D341Med (cell line): Measurements from ENCODE around the gene TESK1.
A peak's percentile ranks its signal among the peaks of the same experiment; 100 is the strongest.
"Not testable (repeated sequence)": the region's sequence is repeated elsewhere in the genome, so short reads cannot be mapped to it uniquely, and the experiment has no call there.

Experiments used
- DNase-seq: peaks from one replicate; pipeline ENCODE4 v3.0.0; 2012; ENCODE audit warnings: low spot score

The TESK1 gene

GRCh38 chr9:35579659-35580227, 25.3 kb upstream of the TESK1 start:
- not testable (repeated sequence) for DNase-seq

- not testable (repeated sequence) for DNase-seq
Measured at GRCh38 chr9:35583521-35583920, 21.5 kb upstream of the TESK1 start.

GRCh38 chr9:35584681-35585080, 20.4 kb upstream of the TESK1 start:
- not testable (repeated sequence) for DNase-seq

GRCh38 chr9:35588506-35588905, 16.6 kb upstream of the TESK1 start:
- not testable (repeated sequence) for DNase-seq

- no peak for DNase-seq
Measured at GRCh38 chr9:35593581-35593980, 11.5 kb upstream of the TESK1 start.

- DNase-seq: no peak
Measured at GRCh38 chr9:35594471-35594870, 10.6 kb upstream of the TESK1 start.

DNA sequence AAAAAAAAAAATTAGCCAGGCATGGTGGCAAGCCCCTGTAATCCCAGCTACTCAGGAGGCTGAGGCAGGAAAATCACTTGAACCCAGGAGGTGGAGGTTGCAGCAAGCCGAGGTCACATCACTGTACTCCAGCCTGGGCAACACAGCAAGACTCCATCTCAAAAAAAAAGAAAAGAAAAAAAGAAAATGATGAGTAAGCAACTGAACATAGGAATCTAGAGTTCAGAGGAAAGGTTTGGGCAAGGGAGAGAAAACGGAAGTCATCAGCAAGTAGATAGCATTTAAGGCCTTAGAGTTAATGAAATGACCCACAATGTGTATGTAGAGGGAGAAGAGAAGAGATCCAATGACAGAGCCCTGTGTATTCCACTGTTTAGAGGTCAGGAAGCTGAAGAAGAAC, 8.2 kb upstream of the TESK1 start:
- DNase-seq: not testable (repeated sequence)

- DNase-seq: no peak
Measured at GRCh38 chr9:35598866-35599590, 6.0 kb upstream of the TESK1 start.

GRCh38 chr9:35599763-35600604, 5.1 kb upstream of the TESK1 start:
- no peak for DNase-seq

DNA sequence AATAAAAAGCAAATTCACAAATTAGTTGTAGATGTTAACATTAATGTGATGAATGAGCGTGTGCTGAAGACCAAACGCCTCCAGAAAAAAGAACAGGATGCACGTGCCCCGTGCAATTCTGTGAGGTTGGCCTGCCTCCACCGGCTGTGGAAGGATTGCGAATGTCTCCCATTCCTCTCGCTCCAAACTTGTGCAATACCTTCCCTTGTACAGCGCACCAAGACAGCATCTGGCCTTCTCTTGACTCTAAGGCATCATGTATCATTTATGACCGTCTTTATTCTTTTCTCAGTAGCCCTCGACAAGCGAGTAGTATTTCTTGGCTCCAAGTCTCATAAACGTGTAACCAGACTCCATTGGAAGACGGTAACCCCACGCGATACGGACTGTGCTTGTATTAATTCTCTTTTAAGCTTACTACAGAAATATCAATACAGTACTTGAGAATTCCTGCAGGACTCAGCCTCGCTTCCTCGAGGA, 1.5 kb upstream of the TESK1 start:
- DNase-seq: peak; percentile 47

DNA sequence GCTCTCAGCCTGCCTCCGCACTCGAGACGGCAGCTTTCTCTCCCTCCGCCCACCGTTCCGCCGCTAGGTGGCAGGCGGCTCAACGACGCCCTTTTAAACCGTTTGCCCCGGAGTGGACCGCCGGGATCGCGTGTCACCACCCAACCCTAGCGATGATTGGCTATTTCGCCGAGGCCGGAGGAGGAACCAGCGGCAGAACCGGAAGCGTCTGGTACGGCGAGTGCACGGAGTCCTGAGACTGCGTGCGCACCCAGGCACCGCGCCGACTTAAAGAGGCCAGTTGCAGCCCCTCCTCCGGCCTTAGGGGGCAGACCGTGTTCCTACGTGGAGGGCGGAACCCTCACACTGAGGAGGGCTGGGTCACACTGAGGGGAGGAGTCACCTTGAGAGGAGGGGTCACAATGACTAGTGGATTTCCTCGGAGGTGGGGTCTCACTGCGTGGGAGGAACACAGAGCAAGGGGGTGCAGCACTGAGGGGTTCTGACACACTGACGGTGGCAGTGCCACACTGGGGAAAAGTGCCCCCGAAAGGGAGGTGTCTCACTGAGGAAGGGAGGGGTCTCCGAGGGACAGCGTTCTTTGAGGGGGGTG, 980 bp upstream of the TESK1 start:
- DNase-seq: peak; percentile 97

DNA sequence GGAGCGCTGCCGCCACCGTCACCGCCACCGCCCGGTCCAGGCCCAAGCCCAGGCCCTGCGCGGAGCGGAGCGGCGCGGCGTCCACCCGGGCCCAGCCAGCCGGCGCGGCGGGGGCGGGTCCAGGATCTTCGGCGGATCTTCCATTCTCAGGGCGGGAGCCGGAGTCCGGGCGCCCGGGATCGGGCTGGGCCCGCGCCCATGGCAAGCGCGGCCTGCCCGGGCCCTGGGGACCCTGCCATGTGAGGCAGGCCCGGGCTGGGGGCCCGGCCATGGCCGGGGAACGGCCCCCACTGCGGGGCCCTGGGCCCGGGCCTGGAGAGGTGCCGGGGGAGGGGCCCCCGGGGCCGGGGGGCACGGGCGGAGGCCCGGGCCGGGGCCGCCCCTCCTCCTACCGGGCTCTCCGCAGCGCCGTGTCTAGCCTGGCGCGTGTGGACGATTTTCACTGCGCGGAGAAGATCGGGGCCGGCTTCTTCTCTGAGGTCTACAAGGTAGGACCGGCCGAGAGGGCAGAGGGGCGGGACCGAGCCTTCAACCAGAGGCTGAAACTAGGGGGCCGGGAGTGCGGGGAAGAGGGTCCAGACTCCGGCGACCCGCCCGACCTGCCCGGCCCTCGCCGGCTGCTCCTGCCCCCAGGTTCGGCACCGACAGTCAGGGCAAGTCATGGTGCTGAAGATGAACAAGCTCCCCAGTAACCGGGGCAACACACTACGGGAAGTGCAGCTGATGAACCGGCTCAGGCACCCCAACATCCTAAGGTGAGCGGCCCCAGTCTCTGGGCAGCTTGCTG, 482 bp downstream of the TESK1 start:
- no peak for DNase-seq

DNA sequence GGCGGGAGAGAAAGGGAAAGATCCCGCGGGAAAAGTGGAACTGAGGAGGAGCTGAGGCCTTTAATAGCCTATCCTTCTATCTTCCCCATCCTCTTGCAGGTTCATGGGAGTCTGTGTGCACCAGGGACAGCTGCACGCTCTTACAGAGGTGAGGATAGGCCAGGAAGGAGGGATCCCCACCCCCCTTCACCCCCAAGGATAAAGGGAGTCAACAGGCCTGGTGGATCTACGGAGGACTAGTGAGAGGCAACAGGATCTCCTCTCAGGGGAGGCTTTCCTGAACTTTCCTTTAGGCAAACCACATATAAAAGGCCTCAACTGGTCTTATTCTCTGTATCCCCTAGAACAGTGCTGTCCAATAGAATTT, 1.1 kb downstream of the TESK1 start:
- peak; percentile 37 for DNase-seq

DNA sequence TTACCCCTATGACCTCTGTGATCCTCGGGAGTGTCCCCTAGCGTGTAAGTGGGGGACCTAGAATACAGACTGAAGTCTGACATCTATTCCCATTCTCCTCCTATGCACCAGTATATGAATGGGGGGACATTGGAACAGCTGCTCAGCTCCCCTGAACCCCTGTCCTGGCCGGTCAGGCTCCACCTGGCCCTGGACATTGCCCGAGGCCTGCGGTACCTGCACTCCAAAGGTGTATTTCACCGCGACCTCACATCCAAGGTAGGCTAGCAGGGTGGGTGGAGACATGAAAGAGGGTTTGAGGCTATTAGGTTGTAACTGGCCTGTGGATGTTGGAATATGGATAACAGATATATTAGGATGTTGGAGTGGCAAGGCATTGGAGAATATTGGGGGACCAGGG, 1.7 kb downstream of the TESK1 start:
- no peak for DNase-seq

GRCh38 chr9:35608221-35608620, 3.2 kb downstream of the TESK1 start:
- no peak for DNase-seq

- DNase-seq: no peak
Measured at GRCh38 chr9:35609001-35609819, 4.1 kb downstream of the TESK1 start.

DNA sequence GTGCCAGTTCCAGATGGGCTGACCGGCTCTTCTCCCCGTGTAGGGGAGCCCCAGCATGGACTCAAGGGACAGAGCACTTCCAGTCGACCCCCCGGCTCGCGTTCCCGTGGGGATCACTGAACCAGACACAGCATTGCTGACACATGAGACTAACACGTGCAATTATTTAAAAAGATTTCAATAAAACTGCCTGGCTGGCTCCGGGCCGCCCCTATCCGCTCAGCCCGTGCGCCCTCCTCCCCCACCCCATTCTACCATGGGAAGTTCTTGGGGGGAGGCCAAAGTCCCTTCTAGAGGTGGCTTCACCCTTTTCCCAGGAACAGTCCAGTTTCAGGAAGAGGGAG, 4.7 kb downstream of the TESK1 start:
- no peak for DNase-seq

DNA sequence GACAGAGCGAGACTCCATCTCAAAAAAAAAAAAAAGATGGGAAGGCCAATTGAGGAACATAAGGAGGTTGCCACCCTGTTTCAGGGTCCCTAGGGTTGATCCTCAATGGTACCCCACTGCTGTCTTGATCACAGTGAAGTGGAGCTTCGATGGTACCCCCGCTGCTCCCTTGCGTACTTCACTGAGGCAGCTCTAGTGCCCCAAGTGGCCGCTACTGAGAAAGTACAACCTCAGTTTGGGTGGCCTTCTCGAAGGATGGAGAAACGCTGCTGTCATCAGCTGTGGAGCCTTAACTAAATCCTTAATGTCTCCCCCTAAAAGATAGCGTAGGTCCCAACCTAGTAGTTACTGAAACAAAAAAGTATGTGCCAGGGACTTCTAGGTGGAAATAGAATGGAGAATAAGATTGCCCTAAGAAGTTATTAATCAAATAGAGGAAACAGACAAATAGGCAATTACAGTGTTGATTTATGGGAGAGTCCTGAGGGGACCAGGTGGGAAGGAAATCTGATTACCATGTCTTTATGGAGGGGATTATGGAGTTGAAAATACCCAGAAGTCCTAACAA, 6.3 kb downstream of the TESK1 start:
- DNase-seq: peak; percentile 65

DNA sequence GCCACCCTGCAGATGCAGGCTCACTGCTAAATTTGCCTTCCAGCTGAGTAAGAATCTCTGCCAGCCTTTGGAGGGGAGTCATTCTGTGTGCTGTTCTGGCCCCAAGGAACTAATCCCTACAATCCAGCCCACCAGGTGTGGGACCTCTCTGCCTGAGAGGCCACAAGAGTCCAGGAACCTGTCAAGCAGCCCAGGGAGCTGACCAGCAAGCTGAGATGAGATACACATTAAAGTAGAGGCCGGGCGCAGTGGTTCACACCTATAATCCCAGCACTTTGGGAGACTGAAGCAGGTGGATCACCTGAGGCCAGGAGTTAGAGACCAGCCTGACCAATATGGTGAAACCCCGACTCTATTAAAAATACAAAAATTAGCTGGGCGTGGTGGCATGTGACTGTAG, 7.0 kb downstream of the TESK1 start:
- not testable (repeated sequence) for DNase-seq

DNA sequence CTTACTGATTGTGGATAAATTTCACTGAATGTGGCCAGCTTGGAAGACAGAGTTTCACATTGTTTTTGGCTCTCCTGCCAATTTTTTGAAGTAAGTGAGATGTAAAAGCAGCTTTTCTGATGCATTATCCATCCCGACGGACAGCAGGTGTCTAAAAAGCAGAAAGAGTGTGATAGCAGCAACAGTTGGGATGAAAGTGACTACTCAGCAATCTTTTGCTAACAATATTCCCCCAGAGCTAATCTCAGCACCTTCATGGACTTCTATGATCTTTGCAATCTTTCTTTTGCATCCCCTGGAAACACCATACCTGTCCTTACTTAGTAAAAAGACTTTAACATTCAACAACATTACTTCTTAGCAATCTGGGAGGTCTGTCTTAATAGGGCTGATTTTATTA, 7.8 kb downstream of the TESK1 start:
- no peak for DNase-seq
